Breast epithelium (tissue), 4 donors: Measurements from ENCODE around the gene SLC25A33. TPM values are rescaled to one million over a fixed set of nuclear protein-coding genes. Genes with fewer than 3 reads are reported as not detected.

Experiments
- DNase-seq, 2 donors: peaks; one replicate each; pipeline ENCODE4 v3.0.0-alpha.2; 2019; ENCODE audit warnings: low spot score in 2 of 2
- H3K27ac ChIP-seq, 2 donors: fragments of 200-600 bp; sonication (generic) in 1 of 2; one replicate each; pipeline ENCODE4 v1.5.1; 2016 to 2019; ENCODE audit warnings: mild to moderate bottlenecking in 1 of 2
- H3K27me3 ChIP-seq, 2 donors: fragments of 200-600 bp; sonication (generic) in 1 of 2; one replicate each; pipeline versions ENCODE4 v1.5.1 to v1.6.0; 2017 to 2019; ENCODE audit warnings: control low read depth in 1 of 2, mild to moderate bottlenecking in 1 of 2
- H3K36me3 ChIP-seq: fragments of 200-600 bp; one replicate; pipeline ENCODE4 v1.5.1; 2019
- H3K4me1 ChIP-seq, 2 donors: fragments of 200-600 bp; sonication (generic); one replicate each; pipeline ENCODE4 v1.5.1; 2016 to 2019; ENCODE audit warnings: control low read depth in 1 of 2
- H3K4me3 ChIP-seq, 3 donors: fragments of 200-600 bp; sonication (generic); 1 replicate in 2 of 3; 2 replicates in 1 of 3; pipeline ENCODE4 v1.5.1; 2016 to 2019; ENCODE audit warnings: mild to moderate bottlenecking in 3 of 3, moderate library complexity in 2 of 3
- H3K9me3 ChIP-seq, 2 donors: fragments of 200-600 bp; sonication (generic) in 1 of 2; one replicate each; pipeline ENCODE4 v1.5.1; 2016 to 2019; ENCODE audit warnings: control low read depth in 1 of 2
- CTCF ChIP-seq, 3 donors: fragments of 450-650 bp; IDR thresholded peaks; one replicate each; pipeline ENCODE4 v1.5.1; 2016 to 2017; ENCODE audit warnings: antibody characterized with exemption in 3 of 3, mild to moderate bottlenecking in 3 of 3, moderate library complexity in 3 of 3
- POLR2A ChIP-seq: fragments of 450-650 bp; IDR thresholded peaks from one replicate; pipeline ENCODE4 v1.6.1; 2016; ENCODE audit warnings: antibody characterized with exemption, mild to moderate bottlenecking, moderate library complexity
- POLR2AphosphoS5 ChIP-seq, 3 donors: sonication (generic); formaldehyde crosslinking; IDR thresholded peaks; one replicate each; pipeline ENCODE4 v1.6.1; 2017; ENCODE audit warnings: antibody characterized with exemption in 3 of 3
- intact Hi-C: fragments of 100-400 bp; cut with DNase I; formaldehyde crosslinking; loops from one replicate; pipeline ENCODE4 v1.15.1; 2023; ENCODE audit warnings: low total_unique reads
- total RNA-seq, 3 donors: library from RNA; depleted of rRNA; stranded (reverse); fragments of >200 nt; gene quantifications; one replicate each; pipeline ENCODE4 v1.1.0, GENCODE V29; 2016

Gene SLC25A33
- total RNA-seq, 3 donors from 2014 or later, result 8.8 to 17.6 (median 10.7) TPM

- TF ChIP-seq CTCF (IDR thresholded peaks at IDR 0.05), result no peak
- TF ChIP-seq POLR2A, result no peak
- no peak for TF ChIP-seq POLR2AphosphoS5 (IDR thresholded peaks at IDR 0.05)
- Histone ChIP-seq H3K4me3 (no peak overlapping the region), H3K36me3 (no peaks in the 10 kb centered on the region)
These were observed 65.6 kb downstream of the SLC25A33 start for GRCh38 chr1:9604836-9605235.

GRCh38 chr1:9605946-9606455 is 66.7 kb downstream of the SLC25A33 start:
- H3K4me1 ChIP-seq, result no peaks in the 10 kb centered on the region
- no peaks in the 10 kb centered on the region for H3K36me3 ChIP-seq
- H3K9me3 ChIP-seq, result no peaks in the 10 kb centered on the region
- DNase-seq, result no peak
- intact Hi-C loops, result no loop called here
- no peak overlapping the region for H3K4me3 ChIP-seq
- TF ChIP-seq CTCF (IDR thresholded peaks at IDR 0.05) (no peak), POLR2AphosphoS5 (IDR thresholded peaks at IDR 0.05) (no peak), POLR2A (no peak)
- H3K27me3 ChIP-seq, result no peaks in the 10 kb centered on the region
- no peak overlapping the region for H3K27ac ChIP-seq

More at GRCh38 chr1:9604836-9605235, 65.6 kb downstream of the SLC25A33 start:
- no peak for DNase-seq
- H3K27ac ChIP-seq, result no peak overlapping the region
- intact Hi-C loops, result no loop called here
- H3K4me1 ChIP-seq, result no peaks in the 10 kb centered on the region
- no peaks in the 10 kb centered on the region for H3K27me3 ChIP-seq
- H3K9me3 ChIP-seq, result no peaks in the 10 kb centered on the region

- Histone ChIP-seq H3K27ac (peak overlapping the region in 1 of 2 donors; percentile 43), H3K4me3 (peak overlapping the region in 1 of 3 donors; percentile 18), H3K36me3 (no peaks in the 10 kb centered on the region), H3K27me3 (no peaks in the 10 kb centered on the region), H3K9me3 (no peaks in the 10 kb centered on the region), H3K4me1 (no peaks in the 10 kb centered on the region)
- no peak for TF ChIP-seq POLR2A
- no peak for TF ChIP-seq CTCF (IDR thresholded peaks at IDR 0.05)
- TF ChIP-seq POLR2AphosphoS5 (IDR thresholded peaks at IDR 0.05), result no peak
- intact Hi-C loops, result no loop called here
- DNase-seq, result no peak
These were observed 67.2 kb downstream of the SLC25A33 start for GRCh38 chr1:9606458-9606857.

- Histone ChIP-seq H3K9me3 (no peaks in the 10 kb centered on the region), H3K4me3 (peak overlapping the region in 2 of 3 donors; percentile 11 to 18), H3K27ac (peak overlapping the region in 1 of 2 donors; percentile 43), H3K4me1 (no peaks in the 10 kb centered on the region), H3K36me3 (no peaks in the 10 kb centered on the region), H3K27me3 (no peaks in the 10 kb centered on the region)
- intact Hi-C loops, result no loop called here
- TF ChIP-seq POLR2A, result no peak
- TF ChIP-seq POLR2AphosphoS5 (IDR thresholded peaks at IDR 0.05), result no peak
- TF ChIP-seq CTCF (IDR thresholded peaks at IDR 0.05), result no peak
- peak in 1 of 2 donors; percentile 77 for DNase-seq
These were observed 67.7 kb downstream of the SLC25A33 start for GRCh38 chr1:9606948-9607347.

- H3K4me1 ChIP-seq, result no peaks in the 10 kb centered on the region
- H3K27ac ChIP-seq, result peak overlapping the region in 1 of 2 donors; percentile 43
- intact Hi-C loops, result no loop called here
- no peaks in the 10 kb centered on the region for H3K27me3 ChIP-seq
- DNase-seq, result no peak
- no peak for TF ChIP-seq CTCF (IDR thresholded peaks at IDR 0.05)
- TF ChIP-seq POLR2A, result no peak
- no peak for TF ChIP-seq POLR2AphosphoS5 (IDR thresholded peaks at IDR 0.05)
- peak overlapping the region in 2 of 3 donors; percentile 11 to 18 for H3K4me3 ChIP-seq
- no peaks in the 10 kb centered on the region for H3K36me3 ChIP-seq
- no peaks in the 10 kb centered on the region for H3K9me3 ChIP-seq
These were observed 68.1 kb downstream of the SLC25A33 start for GRCh38 chr1:9607352-9607751.
